B cell (primary cell): ENCODE measurements around the gene DCAF6.

Source experiments
- EZH2 ChIP-seq: IDR thresholded peaks from 2 replicates; pipeline ENCODE4 v1.6.1; 2012; ENCODE audit warnings: borderline replicate concordance, low read depth, mild to moderate bottlenecking, moderate library complexity, low read length; ENCODE audit not compliant: insufficient read depth, poor library complexity, severe bottlenecking
- TF ChIP-seq, protein P1 (sequence below): fragments of 200-600 bp; IDR thresholded peaks from one replicate; pipeline ENCODE4 v1.8.0; 2022; ENCODE audit warnings: antibody characterized with exemption, mild to moderate bottlenecking

- TF ChIP-seq, protein P1, sequence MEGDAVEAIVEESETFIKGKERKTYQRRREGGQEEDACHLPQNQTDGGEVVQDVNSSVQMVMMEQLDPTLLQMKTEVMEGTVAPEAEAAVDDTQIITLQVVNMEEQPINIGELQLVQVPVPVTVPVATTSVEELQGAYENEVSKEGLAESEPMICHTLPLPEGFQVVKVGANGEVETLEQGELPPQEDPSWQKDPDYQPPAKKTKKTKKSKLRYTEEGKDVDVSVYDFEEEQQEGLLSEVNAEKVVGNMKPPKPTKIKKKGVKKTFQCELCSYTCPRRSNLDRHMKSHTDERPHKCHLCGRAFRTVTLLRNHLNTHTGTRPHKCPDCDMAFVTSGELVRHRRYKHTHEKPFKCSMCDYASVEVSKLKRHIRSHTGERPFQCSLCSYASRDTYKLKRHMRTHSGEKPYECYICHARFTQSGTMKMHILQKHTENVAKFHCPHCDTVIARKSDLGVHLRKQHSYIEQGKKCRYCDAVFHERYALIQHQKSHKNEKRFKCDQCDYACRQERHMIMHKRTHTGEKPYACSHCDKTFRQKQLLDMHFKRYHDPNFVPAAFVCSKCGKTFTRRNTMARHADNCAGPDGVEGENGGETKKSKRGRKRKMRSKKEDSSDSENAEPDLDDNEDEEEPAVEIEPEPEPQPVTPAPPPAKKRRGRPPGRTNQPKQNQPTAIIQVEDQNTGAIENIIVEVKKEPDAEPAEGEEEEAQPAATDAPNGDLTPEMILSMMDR, result no peak
- TF ChIP-seq EZH2, result no peak
Measured at GRCh38 chr1:167910530-167910929, 26.0 kb upstream of the DCAF6 start.
